ENCODE data around the gene CLEC10A.
"Not testable (repeated sequence)": the region's sequence is repeated elsewhere in the genome, so short reads cannot be mapped to it uniquely, and the experiment has no call there.

CLEC10A gene

DNA sequence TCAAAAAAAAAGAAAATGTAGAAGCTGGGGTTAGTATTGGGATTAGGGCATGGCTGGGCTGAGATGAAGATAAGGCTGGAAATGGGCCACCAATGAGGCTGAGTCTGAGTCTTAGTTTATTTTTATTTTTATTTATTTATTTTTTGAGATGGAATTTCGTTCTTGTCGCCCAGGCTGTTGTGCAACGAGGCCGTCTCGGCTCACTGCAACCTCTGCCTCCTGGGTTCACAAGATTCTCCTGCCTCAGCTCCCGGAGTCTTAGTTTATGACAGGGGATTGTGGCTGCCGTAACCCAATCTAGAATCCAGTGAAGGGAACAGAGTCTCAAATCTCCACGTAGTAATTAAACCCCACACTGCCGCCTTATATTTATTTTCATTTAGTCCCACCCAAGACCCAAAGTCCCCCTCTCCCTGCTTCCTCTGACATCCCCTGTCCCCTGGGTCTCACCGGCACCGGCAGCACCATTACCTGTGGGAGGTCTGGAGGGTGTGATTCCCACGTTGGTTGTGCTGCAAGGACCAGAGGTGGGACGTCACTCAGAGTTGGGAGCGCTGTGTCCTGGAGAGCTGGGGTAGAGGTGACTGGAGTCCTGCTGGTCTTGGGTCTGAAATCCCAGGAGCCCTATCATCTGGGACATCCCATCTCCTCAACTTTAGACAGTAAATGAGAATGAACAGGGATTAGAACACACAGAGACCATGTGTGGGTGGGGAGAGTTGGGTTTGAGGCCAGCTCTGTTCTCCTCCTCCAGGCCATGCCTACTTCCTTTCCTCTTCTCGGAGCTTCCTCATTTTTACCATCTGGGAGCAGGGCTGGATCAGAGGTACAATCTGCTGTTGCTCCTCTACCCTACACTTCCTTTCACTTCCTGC lies at the start of gene CLEC10A:
Gene CLEC10A (minus strand): TSS at position 671 of the 875 bp plus-strand sequence. CDS start 1,439 bp downstream, outside the sequence.
- DNase-seq: no peak

GRCh38 chr17:7129311-7129710 lies 49.3 kb upstream of the CLEC10A start:
- DNase-seq: no peak

GRCh38 chr17:7128160-7128559 lies 48.1 kb upstream of the CLEC10A start:
- DNase-seq: no peak

DNA sequence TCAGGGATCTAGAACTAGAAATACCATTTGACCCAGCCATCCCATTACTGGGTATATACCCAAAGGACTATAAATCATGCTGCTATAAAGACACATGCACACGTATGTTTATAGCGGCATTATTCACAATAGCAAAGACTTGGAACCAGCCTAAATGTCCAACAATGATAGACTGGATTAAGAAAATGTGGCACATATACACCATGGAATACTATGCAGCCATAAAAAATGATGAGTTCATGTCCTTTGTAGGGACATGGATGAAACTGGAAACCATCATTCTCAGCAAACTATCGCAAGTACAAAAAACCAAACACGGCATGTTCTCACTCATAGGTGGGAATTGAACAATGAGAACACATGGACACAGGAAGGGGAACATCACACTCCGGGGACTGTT lies 47.5 kb upstream of the CLEC10A start:
- not testable (repeated sequence) for DNase-seq

DNA sequence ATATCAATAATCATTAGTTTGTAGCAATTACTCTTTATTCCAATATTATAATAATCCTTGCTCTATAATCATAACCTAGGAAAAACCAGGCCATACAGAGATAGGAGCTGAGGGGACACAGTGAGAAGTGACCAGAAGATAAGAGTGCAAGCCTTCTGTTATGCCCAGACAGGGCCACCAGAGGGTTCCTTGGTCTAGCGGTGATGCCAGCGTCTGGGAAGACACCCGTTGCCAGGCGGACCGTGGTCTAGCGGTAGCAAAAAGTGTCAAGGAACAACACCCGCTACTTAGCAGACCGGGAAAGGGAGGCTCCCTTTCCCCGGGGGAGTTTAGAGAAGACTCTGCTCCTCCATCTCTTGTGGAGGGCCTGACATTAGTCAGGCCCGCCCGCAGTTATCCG lies 46.3 kb upstream of the CLEC10A start:
- not testable (repeated sequence) for DNase-seq

DNA sequence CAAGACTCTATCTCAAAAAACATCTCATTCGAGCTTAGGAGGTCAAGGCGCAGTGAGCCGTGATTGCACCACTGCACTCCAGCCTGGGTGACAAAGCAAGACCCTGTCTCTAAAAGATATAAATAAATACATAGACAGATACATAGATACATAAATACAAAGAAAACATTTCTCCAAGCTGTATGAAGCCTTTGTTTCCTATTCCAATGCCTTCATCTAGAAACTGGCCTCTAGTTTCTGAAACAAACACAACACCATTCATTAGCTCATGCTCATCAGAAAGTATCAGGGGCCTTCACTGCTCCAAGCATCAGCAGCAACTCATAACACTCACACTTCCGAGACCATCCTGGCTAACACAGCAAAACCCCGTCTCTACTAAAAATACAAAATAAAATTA lies 44.9 kb upstream of the CLEC10A start:
- no peak for DNase-seq

- no peak for DNase-seq
These were observed 43.8 kb upstream of the CLEC10A start for GRCh38 chr17:7123844-7124243.

GRCh38 chr17:7122381-7122780 lies 42.3 kb upstream of the CLEC10A start:
- DNase-seq: no peak

GRCh38 chr17:7120635-7121034 lies 40.6 kb upstream of the CLEC10A start:
- not testable (repeated sequence) for DNase-seq

DNA sequence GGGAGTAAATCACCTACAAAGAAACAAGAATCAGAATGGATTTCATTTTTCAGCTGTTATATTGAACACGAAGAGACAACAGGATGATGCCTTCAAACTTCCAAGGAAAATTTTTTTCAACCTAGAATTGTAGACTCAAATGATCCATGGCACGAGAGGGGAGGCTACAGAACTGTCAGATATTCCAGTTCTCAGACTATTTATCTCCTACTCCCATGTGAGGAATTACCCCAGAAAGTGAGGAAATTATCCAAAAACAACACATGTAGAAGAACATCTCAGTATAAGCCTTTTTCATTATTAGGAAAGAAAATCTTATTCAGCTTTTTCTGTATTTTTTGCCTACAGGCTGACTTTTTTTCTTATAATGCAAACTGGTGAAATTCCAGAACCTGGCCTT lies 40.1 kb upstream of the CLEC10A start:
- no peak for DNase-seq

GRCh38 chr17:7119314-7119713 lies 39.3 kb upstream of the CLEC10A start:
- DNase-seq: no peak

- no peak for DNase-seq
These were observed 35.0 kb upstream of the CLEC10A start for GRCh38 chr17:7114875-7115614.

- DNase-seq: no peak
These were observed 34.3 kb upstream of the CLEC10A start, which contains the start of gene ASGR2 for GRCh38 chr17:7114241-7114874. ASGR2 (minus strand) TSS chr17:7114822; CDS start chr17:7114240, 582 bp downstream.

GRCh38 chr17:7113273-7114071 lies 33.4 kb upstream of the CLEC10A start:
- no peak for DNase-seq

GRCh38 chr17:7112510-7113108 lies 32.6 kb upstream of the CLEC10A start:
- no peak for DNase-seq

DNA sequence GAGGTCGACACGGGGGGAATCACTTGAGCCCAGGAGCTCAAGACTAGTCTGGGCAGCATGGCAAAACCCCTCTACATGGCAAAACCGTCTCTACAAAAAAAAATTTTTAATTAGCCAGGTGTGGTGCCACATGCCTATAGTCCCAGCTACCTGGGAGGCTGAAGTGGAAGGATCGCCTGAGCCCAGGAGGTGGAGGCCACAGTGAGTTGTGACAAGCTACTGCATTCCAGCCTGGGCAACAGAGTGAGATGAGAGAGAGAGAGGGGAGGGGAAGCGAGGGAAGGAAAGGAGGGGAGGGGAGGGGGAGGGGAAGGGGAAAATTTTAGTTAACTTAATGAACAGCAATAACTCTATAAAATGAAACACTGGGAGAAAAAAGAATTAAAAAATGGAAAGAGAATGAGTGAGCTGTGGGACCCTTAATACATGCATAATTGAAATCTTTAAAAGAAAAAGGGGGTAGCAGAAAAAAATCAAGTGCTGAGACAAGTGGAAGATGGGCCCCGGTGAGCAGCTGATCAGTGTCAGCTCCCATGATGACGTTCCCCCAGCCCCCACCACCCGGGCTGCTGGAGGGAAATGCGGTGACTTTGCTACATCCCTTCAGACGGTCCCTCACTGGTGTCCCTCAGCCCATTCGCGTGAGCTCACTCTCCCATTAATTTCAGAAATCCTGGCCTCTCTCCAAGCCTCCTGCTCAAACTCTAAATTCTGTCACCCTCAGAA lies 31.9 kb upstream of the CLEC10A start:
- no peak for DNase-seq

- no peak for DNase-seq
These were observed 30.7 kb upstream of the CLEC10A start for GRCh38 chr17:7110617-7111306.

DNA sequence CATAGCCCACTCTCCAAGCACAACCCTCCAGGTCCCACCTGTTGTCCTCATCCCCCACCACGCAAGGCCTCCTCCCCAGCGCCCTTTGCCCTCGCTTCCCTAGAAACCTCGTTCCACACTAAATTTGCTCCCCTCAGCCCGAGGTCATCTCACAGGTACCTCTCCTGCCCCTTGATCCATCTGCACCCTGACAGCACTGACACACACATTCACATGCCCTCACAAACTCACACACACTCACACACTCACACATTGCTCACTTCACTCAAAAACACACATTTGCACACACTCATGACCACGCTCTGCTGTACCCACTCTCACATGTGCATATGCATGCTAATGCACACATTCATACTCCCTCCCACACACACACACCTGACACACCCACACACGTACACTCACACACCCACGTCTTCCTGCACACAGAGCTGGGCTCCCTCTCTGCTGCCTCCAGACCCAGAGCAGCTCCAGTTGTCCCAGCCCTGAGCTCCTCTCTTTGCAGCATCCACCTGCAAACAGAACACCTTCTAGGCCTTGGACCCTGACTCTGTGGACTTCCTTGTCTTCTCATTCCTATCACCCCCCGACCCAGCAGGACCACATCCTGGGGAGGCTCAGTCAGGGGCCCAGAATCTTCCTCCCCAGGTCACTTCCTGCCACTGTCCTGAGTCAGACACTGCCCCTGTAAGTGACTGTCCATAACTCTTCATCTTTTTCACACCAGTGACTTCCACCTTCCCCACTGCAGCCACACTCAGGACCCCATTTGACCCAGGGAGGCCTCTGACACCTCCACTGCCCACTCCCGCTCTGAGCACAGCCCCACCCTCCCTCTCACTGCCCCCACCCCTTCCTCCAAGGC lies 29.6 kb upstream of the CLEC10A start:
- DNase-seq: no peak

- no peak for DNase-seq
These were observed 28.9 kb upstream of the CLEC10A start for GRCh38 chr17:7108981-7109380.

DNA sequence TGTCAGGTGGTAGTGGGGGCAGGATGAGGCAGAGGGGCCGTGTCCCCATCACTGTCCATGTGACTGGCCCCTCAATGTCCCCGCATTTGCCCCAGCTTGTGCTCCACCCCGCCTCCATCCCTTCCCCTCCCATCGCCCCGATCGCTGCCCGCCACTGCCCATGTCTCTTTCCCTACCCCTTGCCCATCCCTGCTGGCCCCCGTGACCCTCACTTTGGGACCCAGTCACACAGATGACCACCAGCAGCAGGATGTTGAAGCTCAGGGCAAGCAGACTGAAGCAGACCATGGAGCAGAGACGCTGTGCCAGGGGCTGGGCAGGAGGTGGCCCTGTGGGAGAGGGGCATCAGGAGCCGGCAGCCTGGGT lies 28.5 kb upstream of the CLEC10A start:
- no peak for DNase-seq
